ENCODE results near the gene ALS2CL.

ALS2CL gene

DNA sequence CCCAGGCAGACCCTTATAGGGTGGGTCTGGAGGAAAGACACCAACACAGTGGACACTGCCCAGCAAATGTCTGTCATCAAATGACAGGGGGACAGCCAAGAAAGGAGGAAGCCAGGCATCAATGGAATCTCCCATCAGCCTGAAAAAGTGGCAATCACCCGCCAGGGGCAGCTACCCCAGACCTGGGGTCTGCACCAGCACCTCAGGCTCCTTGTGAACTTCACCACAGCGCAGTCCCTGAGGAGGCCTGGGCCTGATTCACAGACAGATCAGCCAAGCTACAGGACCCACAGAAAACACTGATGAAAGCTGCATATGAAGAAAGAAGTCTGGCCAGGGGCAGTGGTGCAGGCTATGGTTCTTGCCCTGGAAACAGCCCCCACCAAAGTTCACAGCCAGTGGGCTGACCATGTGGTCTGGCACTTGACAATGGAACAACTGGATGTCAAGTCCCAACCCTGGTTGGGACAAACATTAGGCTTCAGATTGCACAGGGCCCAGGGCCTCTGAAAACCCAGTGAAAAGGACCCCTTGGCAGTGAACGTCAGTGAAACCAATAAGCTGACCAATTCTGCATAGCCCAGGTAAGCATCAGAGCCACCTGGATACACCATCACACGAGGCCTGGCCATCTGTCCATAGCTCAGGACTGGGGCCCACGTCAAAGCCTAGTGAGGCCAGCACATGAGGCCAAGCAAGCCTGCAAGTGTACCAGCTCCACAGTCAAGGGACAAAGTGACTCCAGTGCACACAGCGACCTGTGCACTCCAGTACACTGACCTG lies 29.1 kb downstream of the ALS2CL start:
- no peak for DNase-seq (ENCODE audit: low read depth)

DNA sequence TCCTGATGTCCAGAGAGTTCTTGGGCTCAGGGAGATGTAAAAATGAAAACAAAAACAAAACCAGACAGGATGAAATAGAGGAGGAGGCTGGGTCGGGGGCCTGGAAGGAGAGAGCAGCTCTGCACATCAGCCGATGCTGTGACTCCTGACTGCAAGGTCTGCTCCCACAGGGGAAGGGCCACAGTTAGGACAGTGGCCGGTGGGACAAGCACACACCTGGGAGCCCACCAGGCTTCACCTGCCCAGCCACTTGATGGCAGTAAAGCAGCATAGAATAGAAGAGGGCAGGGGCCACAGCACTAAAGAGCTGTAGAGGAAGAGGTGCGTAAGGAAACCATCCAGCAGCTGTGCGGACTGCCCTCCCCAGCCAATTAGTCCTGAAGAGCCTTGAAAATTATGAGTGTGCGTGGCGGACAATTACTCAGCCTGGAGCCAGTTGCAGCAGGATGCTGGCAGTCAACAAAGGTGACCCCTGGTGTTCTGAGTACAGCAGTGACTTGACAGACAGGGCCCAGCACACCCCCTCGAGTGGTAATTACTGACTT lies 29.8 kb downstream of the ALS2CL start:
- DNase-seq (ENCODE audit: low read depth), result no peak

- no peak for DNase-seq (ENCODE audit: low read depth)
Observed at GRCh38 chr3:46662771-46663551, 30.5 kb downstream of the ALS2CL start.

- DNase-seq (ENCODE audit: low read depth), result no peak
Observed at GRCh38 chr3:46661776-46662766, 31.4 kb downstream of the ALS2CL start.

- DNase-seq (ENCODE audit: low read depth), result no peak
Observed at GRCh38 chr3:46660543-46661523, 32.6 kb downstream of the ALS2CL start.

DNA sequence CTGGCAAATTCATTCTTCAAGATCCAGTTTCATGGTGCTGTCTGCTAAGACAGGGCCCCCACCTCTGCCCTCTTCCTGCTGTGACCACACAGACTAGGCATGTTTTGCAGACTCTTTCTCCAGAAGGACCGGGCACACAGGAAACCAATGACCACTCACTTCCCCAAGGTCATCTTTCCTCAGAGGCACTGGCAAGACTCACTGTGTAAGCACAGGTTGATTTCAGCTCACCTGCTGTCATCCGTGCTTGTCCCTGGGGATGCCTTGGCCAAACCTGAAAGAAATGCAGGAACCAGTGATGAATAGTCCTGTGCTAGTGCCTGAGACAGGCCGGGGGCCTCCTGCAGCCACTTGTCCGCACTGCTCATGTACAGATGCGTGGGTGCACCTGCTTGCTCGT lies 33.5 kb downstream of the ALS2CL start:
- no peak for DNase-seq (ENCODE audit: low read depth)

DNA sequence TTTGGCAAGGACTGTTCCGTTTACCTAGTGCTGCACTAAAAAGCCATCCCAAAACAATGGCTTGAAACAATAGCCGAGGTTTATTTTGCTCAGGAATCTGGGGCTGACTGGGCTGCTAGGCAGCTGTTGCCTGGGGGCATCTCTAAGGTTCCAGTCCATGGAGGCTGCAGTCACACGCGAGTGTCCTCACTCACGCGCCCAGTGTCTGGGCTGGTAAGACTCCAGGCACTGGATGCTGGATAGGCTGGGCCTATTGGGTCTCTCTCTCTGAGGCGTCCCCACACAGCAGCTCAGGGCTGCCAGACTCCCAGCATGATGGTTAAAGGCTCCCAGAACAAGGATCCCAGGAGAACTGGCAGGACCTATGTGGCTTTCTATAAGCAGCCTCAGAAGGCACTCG lies 34.2 kb downstream of the ALS2CL start:
- no peak for DNase-seq (ENCODE audit: low read depth)

DNA sequence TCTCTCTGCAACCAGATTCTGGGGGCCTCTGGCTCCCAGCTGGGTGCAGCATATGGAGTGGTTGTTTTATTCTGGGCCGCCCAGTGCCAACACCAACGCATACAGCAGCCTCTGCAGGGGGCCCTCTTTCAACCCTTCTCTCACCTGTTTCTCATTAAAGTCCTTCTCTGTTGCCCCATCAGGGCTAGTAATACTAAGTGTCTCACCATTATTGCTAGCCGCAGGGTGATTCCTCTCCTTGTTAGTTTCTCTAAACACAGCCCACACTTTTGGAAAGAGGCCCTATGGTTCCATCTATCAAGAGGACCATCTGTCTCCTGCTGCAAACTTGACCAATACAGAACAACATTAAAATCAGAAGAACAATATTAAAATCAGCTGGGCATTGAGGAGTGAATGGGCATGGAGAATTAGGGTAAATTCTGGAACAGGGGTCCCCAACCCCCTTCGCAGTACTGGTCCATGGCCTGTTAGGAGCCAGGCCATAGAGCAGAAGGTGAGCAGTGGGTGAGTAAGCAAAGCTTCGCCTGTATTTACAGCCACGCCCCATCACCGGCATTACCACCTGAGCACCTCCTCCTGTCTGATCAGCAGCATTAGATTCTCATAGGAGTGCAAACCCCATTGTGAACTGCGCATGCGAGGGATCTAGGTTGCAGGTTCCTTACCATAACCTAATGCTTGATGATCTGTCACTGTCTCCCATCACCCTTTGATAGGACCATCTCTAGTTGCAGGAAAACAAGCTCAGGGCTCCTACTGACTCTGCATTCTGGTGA lies 36.5 kb downstream of the ALS2CL start:
- DNase-seq (ENCODE audit: low read depth), result no peak

DNA sequence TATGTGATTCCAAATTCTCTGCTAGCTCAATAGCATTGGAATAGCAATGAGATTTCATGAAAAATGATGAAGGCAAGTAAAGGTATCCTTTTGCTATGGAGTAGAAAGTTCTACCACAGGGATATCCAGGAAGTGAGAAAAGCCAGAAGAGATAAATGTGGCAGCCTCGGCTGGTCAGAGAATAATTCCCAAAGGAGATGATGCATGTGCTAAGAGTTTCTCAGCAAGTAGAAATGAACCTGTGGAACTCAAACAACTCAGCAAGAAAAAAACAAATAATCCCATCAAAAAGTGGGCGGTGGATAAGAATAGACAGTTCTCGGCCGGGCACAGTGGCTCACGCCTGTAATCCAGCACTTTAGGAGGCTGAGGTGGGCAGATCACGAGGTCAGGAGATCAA lies 38.2 kb downstream of the ALS2CL start:
- DNase-seq (ENCODE audit: low read depth), result no peak

DNA sequence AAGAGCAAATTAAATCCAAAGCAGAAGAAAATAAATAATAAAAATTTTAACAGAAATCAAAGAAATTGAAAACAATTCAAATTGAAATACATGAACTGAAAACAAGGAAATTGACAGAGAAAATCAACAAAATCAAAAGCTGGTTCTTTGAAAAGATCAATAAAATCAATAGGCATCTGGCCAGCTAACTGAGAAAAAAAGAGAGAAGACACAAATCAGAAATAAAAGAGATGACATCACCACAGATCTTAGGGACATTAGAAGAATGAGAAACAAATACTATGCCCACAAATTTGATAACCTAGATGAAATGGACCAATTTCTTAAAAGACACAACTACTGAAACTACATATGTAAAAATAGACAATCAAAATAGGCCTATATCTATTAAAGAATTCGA lies 42.4 kb downstream of the ALS2CL start:
- DNase-seq (ENCODE audit: low read depth), result no peak

GRCh38 chr3:46649436-46649835 lies 44.0 kb downstream of the ALS2CL start:
- no peak for DNase-seq (ENCODE audit: low read depth)

- no peak for DNase-seq (ENCODE audit: low read depth)
Observed at GRCh38 chr3:46648096-46648495, 45.4 kb downstream of the ALS2CL start.

DNA sequence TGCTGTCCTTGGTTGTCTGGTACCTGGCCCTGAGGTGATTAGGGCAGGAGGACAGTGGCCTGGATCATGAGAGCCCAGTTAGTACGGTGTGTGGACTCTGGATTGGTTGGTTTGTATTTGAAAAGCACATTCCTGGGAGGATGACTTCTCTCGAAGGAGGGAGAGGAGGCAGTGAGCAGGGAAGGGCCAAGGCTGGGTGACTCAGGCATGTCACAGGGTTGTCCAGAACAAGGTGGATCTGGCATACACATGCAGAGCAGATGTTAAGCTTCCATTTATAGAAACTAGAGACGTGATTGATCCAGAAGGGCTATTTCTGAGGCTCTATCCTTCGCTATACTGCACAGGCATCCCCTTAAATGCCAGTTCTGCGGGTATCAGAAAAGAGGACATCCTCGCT lies 46.8 kb downstream of the ALS2CL start:
- DNase-seq (ENCODE audit: low read depth), result peak; percentile 57

DNA sequence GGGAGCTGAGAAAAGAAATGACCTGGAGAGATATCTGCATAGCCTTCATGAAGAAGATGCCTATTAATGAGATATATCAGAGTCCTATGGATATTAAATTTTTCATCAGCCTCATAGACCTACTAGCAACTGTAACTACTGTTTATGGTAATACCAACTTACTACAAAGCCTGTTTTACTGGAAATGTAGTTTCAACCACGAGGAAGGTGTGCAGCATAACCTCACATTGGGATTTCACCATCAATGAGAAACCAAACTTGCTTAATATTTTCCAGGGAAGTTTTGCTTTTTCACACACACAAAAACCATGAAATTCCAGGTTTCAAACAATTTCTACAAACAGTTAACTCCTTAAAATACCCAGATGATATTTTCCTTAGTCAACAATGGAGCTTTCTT lies 49.8 kb downstream of the ALS2CL start:
- no peak for DNase-seq (ENCODE audit: low read depth)

DNA sequence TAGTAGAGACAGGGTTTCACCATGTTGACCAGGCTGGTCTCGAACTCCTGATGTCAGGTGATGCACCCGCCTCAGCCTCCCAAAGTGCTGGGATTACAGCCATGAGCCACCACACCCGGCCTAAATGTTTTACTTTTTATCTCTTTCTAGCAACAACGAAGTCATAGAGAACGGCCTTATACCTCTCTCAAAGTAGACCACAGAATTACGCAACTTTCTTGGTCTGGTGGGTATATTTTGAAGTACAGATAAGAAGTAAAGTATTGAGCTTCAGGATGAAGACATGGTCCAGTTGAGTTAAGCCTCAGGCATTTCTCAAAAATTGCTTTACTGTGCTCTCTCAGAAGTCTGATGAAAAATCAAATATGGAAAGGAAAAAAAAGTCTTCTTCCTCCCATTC lies 50.5 kb downstream of the ALS2CL start:
- no peak for DNase-seq (ENCODE audit: low read depth)

GRCh38 chr3:46640927-46641326 lies 52.6 kb downstream of the ALS2CL start:
- no peak for DNase-seq (ENCODE audit: low read depth)

DNA sequence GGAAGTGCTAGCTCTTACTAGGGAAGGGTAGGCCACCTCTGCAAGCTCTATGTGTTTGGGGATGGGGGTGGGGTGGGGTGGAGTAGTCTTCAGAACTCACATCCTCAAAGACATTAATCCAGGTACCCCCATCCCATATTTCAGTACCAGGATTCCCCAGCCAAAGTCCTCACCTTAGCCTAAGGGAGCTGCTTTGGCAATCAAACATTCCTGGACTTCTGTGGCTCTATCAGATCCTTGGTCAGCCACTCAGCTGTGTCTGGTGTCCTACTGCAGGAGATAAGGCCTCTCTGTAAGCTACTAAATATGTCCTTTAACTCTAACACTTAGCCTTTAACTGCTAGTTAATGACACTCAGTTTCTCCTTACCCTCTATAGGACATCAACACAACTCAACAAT lies 54.3 kb downstream of the ALS2CL start:
- no peak for DNase-seq (ENCODE audit: low read depth)

GRCh38 chr3:46634856-46635255 lies 58.6 kb downstream of the ALS2CL start:
- no peak for DNase-seq (ENCODE audit: low read depth)

GRCh38 chr3:46632792-46633191 lies 60.7 kb downstream of the ALS2CL start:
- no peak for DNase-seq (ENCODE audit: low read depth)
